HepG2 (cell line): ENCODE results near the gene GHR. TPM values are rescaled to one million over a fixed set of nuclear protein-coding genes. Genes with fewer than 3 reads are reported as not detected.

Experiments
- ATF2 ChIP-seq: sonication (generic); formaldehyde crosslinking; IDR thresholded peaks from 2 replicates; pipeline ENCODE4 v1.4.0; 2020; ENCODE audit warnings: missing genetic modification reagents
- CSRNP1 ChIP-seq: sonication (generic); formaldehyde crosslinking; IDR thresholded peaks from 2 replicates; pipeline ENCODE4 v1.8.1; 2023; ENCODE audit warnings: mild to moderate bottlenecking, missing genetic modification reagents
- ETV6 ChIP-seq: sonication (generic); formaldehyde crosslinking; conservative IDR thresholded peaks from 2 replicates; pipeline ENCODE4 v1.4.0; 2020; ENCODE audit warnings: missing genetic modification reagents
- HDAC2 ChIP-seq: sonication (generic); formaldehyde crosslinking; IDR thresholded peaks from 2 replicates; pipeline ENCODE4 v1.4.0; 2020; ENCODE audit warnings: missing genetic modification reagents
- HNRNPH1 ChIP-seq: fragments of 200-400 bp; formaldehyde crosslinking; optimal IDR thresholded peaks from 2 replicates; pipeline ENCODE3; 2017; ENCODE audit warnings: mild to moderate bottlenecking, low read depth, low read length
- MAFG ChIP-seq: sonication (generic); formaldehyde crosslinking; IDR thresholded peaks from 2 replicates; pipeline ENCODE4 v1.5.1; 2020; ENCODE audit warnings: mild to moderate bottlenecking, missing genetic modification reagents
- NFYC ChIP-seq: IDR thresholded peaks from 2 replicates; pipeline ENCODE4 v1.6.1; 2016; ENCODE audit warnings: missing genetic modification reagents, missing compliant biosample characterization
- PPARG ChIP-seq: conservative IDR thresholded peaks from 2 replicates; pipeline ENCODE4 v1.6.1; 2016; ENCODE audit warnings: missing biosample characterization, missing genetic modification reagents
- PTBP1 ChIP-seq: fragments of 200-400 bp; formaldehyde crosslinking; IDR thresholded peaks from 2 replicates; pipeline ENCODE4 v1.6.1; 2018; ENCODE audit warnings: low read length, low read depth; ENCODE audit not compliant: poor library complexity, severe bottlenecking
- SRF ChIP-seq: IDR thresholded peaks from 2 replicates; pipeline ENCODE4 v1.6.1; 2011; ENCODE audit warnings: mild to moderate bottlenecking, low read depth, low read length, moderate library complexity
- TCF7L2 ChIP-seq: IDR thresholded peaks from 2 replicates; pipeline ENCODE4 v1.6.1; 2011; ENCODE audit warnings: mild to moderate bottlenecking, low read depth, low read length, moderate library complexity
- TERF1 ChIP-seq: sonication (generic); formaldehyde crosslinking; IDR thresholded peaks from 2 replicates; pipeline ENCODE4 v1.8.0; 2022; ENCODE audit warnings: mild to moderate bottlenecking, missing genetic modification reagents, moderate library complexity
- ZBTB7B ChIP-seq: sonication (generic); formaldehyde crosslinking; IDR thresholded peaks from 2 replicates; pipeline ENCODE4 v1.4.0; 2020; ENCODE audit warnings: missing genetic modification reagents
- ZNF142 ChIP-seq: sonication (generic); formaldehyde crosslinking; IDR thresholded peaks from 2 replicates; pipeline ENCODE4 v1.4.0; 2020; ENCODE audit warnings: missing genetic modification reagents
- ZNF143 ChIP-seq: sonication (generic); formaldehyde crosslinking; IDR thresholded peaks from 2 replicates; pipeline ENCODE4 v1.4.0; 2020; ENCODE audit warnings: missing genetic modification reagents
- ZNF317 ChIP-seq: sonication (generic); formaldehyde crosslinking; IDR thresholded peaks from 2 replicates; pipeline ENCODE4 v1.5.0; 2020; ENCODE audit warnings: mild to moderate bottlenecking, missing genetic modification reagents
- ZNF350 ChIP-seq: sonication (generic); formaldehyde crosslinking; IDR thresholded peaks from 2 replicates; pipeline ENCODE4 v1.4.0; 2020; ENCODE audit warnings: mild to moderate bottlenecking, low read depth, missing genetic modification reagents, borderline replicate concordance
- ZNF430 ChIP-seq: sonication (generic); formaldehyde crosslinking; IDR thresholded peaks from 2 replicates; pipeline ENCODE4 v1.9.0; 2021; ENCODE audit warnings: mild to moderate bottlenecking, missing genetic modification reagents
- ZNF740 ChIP-seq: sonication (generic); formaldehyde crosslinking; IDR thresholded peaks from 2 replicates; pipeline ENCODE4 v1.4.0; 2020; ENCODE audit warnings: missing genetic modification reagents
- ZNF761 ChIP-seq: sonication (generic); formaldehyde crosslinking; conservative IDR thresholded peaks from 2 replicates; pipeline ENCODE4 v1.4.0; 2020; ENCODE audit warnings: mild to moderate bottlenecking, missing genetic modification reagents
- polyA plus RNA-seq, 8 experiments: library from polyadenylated mRNA; depleted of rRNA in 3 of 8; stranded (reverse) in 7 of 8; unstranded in 1 of 8; fragments of >200 nt; fragmentation: Illumina TruSeq in 4 of 8; extraction: Trizol in 4 of 8; gene quantifications; 2 replicates each; pipeline versions ENCODE4 v1.2.1 to v1.2.3, GENCODE V29; 2011 to 2016; ENCODE audit warnings: low read depth in 4 of 8, missing spikeins in 1 of 8, mixed read lengths in 1 of 8; ENCODE audit not compliant: insufficient read depth in 1 of 8
- total RNA-seq, 5 experiments: library from RNA; depleted of rRNA; stranded (reverse); fragments of >200 nt; fragmentation: Illumina TruSeq; extraction: Trizol; gene quantifications; 2 replicates each; pipeline ENCODE4 v1.2.3, GENCODE V29; 2016; ENCODE audit warnings: low read depth in 1 of 5

The GHR gene
- total and polyA plus RNA-seq, 2 of the 13 experiments (the other 11 are each of a cell fraction or from before 2014, with no cell fraction given) = 0.07 TPM; not detected in 1

GRCh38 chr5:42423285-42424165, at the start of gene GHR (continued):
- TF ChIP-seq ZNF430 (CRISPR knock-in tag) = no peak
- no peak for TF ChIP-seq ZNF761 (CRISPR knock-in tag)
- no peak for TF ChIP-seq ZNF142 (CRISPR knock-in tag)
- TF ChIP-seq ZNF317 (CRISPR knock-in tag) = no peak
- TF ChIP-seq SRF = no peak
- no peak for TF ChIP-seq ATF2 (CRISPR knock-in tag)
- no peak for TF ChIP-seq HNRNPH1
- no peak for TF ChIP-seq MAFG (CRISPR knock-in tag)
- TF ChIP-seq HDAC2 (CRISPR knock-in tag) = no peak
- TF ChIP-seq PTBP1 = no peak
- TF ChIP-seq TCF7L2 = no peak
- no peak for TF ChIP-seq ZBTB7B (CRISPR knock-in tag)
- TF ChIP-seq TERF1 (CRISPR knock-in tag) = no peak
- TF ChIP-seq ZNF740 (CRISPR knock-in tag) = no peak
- TF ChIP-seq NFYC (CRISPR knock-in tag) = no peak
- peak; percentile 59; the same call in 1 of the 2 replicates for TF ChIP-seq ZNF350 (CRISPR knock-in tag)
- no peak for TF ChIP-seq ZNF143 (CRISPR knock-in tag)
- no peak for TF ChIP-seq ETV6 (CRISPR knock-in tag)
- no peak for TF ChIP-seq CSRNP1 (CRISPR knock-in tag)
- no peak for TF ChIP-seq PPARG
